ENCODE data around the gene NDNF.

- TF ChIP-seq, protein P1, sequence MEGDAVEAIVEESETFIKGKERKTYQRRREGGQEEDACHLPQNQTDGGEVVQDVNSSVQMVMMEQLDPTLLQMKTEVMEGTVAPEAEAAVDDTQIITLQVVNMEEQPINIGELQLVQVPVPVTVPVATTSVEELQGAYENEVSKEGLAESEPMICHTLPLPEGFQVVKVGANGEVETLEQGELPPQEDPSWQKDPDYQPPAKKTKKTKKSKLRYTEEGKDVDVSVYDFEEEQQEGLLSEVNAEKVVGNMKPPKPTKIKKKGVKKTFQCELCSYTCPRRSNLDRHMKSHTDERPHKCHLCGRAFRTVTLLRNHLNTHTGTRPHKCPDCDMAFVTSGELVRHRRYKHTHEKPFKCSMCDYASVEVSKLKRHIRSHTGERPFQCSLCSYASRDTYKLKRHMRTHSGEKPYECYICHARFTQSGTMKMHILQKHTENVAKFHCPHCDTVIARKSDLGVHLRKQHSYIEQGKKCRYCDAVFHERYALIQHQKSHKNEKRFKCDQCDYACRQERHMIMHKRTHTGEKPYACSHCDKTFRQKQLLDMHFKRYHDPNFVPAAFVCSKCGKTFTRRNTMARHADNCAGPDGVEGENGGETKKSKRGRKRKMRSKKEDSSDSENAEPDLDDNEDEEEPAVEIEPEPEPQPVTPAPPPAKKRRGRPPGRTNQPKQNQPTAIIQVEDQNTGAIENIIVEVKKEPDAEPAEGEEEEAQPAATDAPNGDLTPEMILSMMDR (tag by site-specific recombination; IDR thresholded peaks at IDR 0.05), result no peak
- TF ChIP-seq PRDM4 (tag by site-specific recombination; IDR thresholded peaks at IDR 0.05), result no peak
- no peak for TF ChIP-seq YY1 (tag by site-specific recombination; IDR thresholded peaks at IDR 0.05)
- TF ChIP-seq ZBTB49 (tag by site-specific recombination; IDR thresholded peaks at IDR 0.05; ENCODE audit: low read depth), result no peak
- TF ChIP-seq, protein P2, sequence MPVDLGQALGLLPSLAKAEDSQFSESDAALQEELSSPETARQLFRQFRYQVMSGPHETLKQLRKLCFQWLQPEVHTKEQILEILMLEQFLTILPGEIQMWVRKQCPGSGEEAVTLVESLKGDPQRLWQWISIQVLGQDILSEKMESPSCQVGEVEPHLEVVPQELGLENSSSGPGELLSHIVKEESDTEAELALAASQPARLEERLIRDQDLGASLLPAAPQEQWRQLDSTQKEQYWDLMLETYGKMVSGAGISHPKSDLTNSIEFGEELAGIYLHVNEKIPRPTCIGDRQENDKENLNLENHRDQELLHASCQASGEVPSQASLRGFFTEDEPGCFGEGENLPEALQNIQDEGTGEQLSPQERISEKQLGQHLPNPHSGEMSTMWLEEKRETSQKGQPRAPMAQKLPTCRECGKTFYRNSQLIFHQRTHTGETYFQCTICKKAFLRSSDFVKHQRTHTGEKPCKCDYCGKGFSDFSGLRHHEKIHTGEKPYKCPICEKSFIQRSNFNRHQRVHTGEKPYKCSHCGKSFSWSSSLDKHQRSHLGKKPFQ (tag by site-specific recombination; IDR thresholded peaks at IDR 0.05), result no peak
- no peak for TF ChIP-seq ZNF571 (tag by site-specific recombination; IDR thresholded peaks at IDR 0.05)
- no peak for TF ChIP-seq ZNF426 (tag by site-specific recombination; IDR thresholded peaks at IDR 0.05)
- TF ChIP-seq SCRT1 (tag by site-specific recombination; IDR thresholded peaks at IDR 0.05; ENCODE audit: borderline replicate concordance), result no peak
- TF ChIP-seq ZNF184 (tag by site-specific recombination; IDR thresholded peaks at IDR 0.05), result no peak
Measured at GRCh38 chr4:121073672-121074381, 1.5 kb upstream of the NDNF start.

All from HEK293 (cell line).